Thyroid gland (tissue), 4 donors: Measurements from ENCODE around the gene GPR42.

Source experiments
- POLR2A ChIP-seq, 2 donors: fragments of 450-650 bp; IDR thresholded peaks; one replicate each; pipeline ENCODE4 v1.6.1; 2017; ENCODE audit warnings: antibody characterized with exemption in 2 of 2, mild to moderate bottlenecking in 2 of 2, moderate library complexity in 1 of 2
- TF ChIP-seq, protein P1 (sequence below), 6 experiments: fragments of 200-600 bp in 3 of 6; fragments of 450-650 bp in 3 of 6; sonication (generic) in 3 of 6; IDR thresholded peaks; one replicate each; pipeline ENCODE4 v1.5.1; 2016 to 2019; ENCODE audit warnings: antibody characterized with exemption in 6 of 6, mild to moderate bottlenecking in 2 of 6, inconsistent platforms in 1 of 6, moderate library complexity in 1 of 6

DNA sequence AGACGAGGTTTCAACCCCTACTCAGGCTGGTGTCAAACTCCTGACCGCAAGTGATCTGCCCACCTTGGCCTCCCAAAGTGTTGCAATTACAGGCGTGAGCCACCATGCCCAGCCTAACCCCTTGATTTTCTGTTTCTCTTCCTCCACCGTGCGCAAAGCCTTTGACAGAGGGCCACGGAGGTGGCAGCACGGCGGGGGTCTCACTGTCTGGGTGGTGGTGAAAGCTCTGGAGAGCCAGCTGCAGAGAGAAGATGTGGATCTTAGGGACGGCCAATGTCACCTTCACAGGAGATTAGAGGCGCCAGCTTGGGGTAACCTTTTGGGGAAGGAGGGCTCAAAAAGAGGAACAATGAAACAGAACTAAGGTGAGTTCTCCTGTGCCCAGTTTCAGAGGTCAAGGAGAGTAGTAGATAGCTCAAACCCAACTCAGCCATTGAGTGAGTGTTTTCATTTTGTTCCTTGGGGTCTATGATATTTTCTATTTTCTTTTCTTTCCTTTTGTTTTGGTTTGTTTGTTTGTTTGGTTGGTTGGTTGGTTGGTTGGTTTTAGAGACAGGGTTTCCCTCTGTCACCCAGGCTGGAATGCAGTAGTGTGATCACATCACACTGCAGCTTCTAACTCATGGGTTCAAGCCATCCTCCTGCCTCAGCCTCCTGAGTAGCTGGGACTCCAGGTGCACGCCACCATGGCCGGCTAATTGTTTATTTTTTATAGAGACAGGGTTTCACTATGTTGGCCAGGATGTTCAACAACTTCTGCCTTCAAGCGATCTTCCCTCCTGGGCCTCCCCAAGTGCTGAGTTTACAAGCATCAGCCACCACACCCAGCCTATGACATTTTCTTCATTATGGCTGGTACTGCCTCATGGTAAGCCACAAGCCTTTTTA lies 37.7 kb downstream of the GPR42 start:
- TF ChIP-seq, protein P1, sequence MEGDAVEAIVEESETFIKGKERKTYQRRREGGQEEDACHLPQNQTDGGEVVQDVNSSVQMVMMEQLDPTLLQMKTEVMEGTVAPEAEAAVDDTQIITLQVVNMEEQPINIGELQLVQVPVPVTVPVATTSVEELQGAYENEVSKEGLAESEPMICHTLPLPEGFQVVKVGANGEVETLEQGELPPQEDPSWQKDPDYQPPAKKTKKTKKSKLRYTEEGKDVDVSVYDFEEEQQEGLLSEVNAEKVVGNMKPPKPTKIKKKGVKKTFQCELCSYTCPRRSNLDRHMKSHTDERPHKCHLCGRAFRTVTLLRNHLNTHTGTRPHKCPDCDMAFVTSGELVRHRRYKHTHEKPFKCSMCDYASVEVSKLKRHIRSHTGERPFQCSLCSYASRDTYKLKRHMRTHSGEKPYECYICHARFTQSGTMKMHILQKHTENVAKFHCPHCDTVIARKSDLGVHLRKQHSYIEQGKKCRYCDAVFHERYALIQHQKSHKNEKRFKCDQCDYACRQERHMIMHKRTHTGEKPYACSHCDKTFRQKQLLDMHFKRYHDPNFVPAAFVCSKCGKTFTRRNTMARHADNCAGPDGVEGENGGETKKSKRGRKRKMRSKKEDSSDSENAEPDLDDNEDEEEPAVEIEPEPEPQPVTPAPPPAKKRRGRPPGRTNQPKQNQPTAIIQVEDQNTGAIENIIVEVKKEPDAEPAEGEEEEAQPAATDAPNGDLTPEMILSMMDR (IDR thresholded peaks at IDR 0.05) = no peak
- TF ChIP-seq POLR2A (IDR thresholded peaks at IDR 0.05) = no peak
